SU-DHL-6 (cell line): Measurements from ENCODE around the gene ARMC8.

Experiments used
- H2AFZ ChIP-seq: fragments of 200-600 bp; sonication (generic); 2 replicates; pipeline ENCODE4 v1.6.1; 2014; ENCODE audit warnings: low read depth, mild to moderate bottlenecking, moderate library complexity, mixed read lengths, antibody characterized with exemption, low read length; ENCODE audit not compliant: severe bottlenecking
- H3F3A ChIP-seq: fragments of 200-600 bp; shearing (Covaris generic); 2 replicates; pipeline ENCODE4 v1.6.0; 2016; ENCODE audit warnings: antibody characterized with exemption, mild to moderate bottlenecking; ENCODE audit not compliant: insufficient read depth
- H3K27ac ChIP-seq: fragments of 200-600 bp; sonication (generic); 2 replicates; pipeline ENCODE4 v1.5.1; 2016; ENCODE audit warnings: low read depth, mild to moderate bottlenecking, low read length, moderate library complexity, mixed read lengths
- H3K27me3 ChIP-seq: fragments of 200-600 bp; sonication (generic), shearing (Covaris generic); 2 replicates; pipeline ENCODE4 v1.6.0; 2014; ENCODE audit warnings: mild to moderate bottlenecking, low read length
- H3K36me3 ChIP-seq: fragments of 200-600 bp; sonication (generic); 2 replicates; pipeline ENCODE4 v1.6.1; 2014; ENCODE audit warnings: mild to moderate bottlenecking, low read length, mixed read lengths
- H3K4me2 ChIP-seq: fragments of 300-600, 200-600 bp; shearing (Covaris generic), sonication (generic); 2 replicates; pipeline ENCODE4 v1.6.0; 2014; ENCODE audit warnings: low read length, low read depth, mild to moderate bottlenecking; ENCODE audit not compliant: poor library complexity, severe bottlenecking
- H3K4me3 ChIP-seq: fragments of 200-600 bp; sonication (generic); 2 replicates; pipeline ENCODE4 v1.5.1; 2014; ENCODE audit warnings: antibody characterized with exemption, low read length, mild to moderate bottlenecking, mixed read lengths; ENCODE audit not compliant: insufficient read depth, poor library complexity, severe bottlenecking
- H3K79me2 ChIP-seq: fragments of 200-600 bp; sonication (generic); 2 replicates; pipeline ENCODE4 v1.6.1; 2014; ENCODE audit warnings: mild to moderate bottlenecking, low read length, moderate library complexity; ENCODE audit not compliant: insufficient read depth
- H3K9ac ChIP-seq: fragments of 200-600 bp; sonication (generic); 2 replicates; pipeline ENCODE4 v1.7.0; 2014; ENCODE audit warnings: mild to moderate bottlenecking, low read length
- H3K9me2 ChIP-seq: fragments of 200-600 bp; sonication (generic); replicated peaks from 2 replicates; pipeline ENCODE4 v1.6.1; 2014; ENCODE audit warnings: low read length; ENCODE audit not compliant: insufficient read depth
- H3K9me3 ChIP-seq: fragments of 200-600 bp; sonication (generic); 2 replicates; pipeline ENCODE4 v1.6.1; 2014; ENCODE audit warnings: low read length, mixed read lengths; ENCODE audit not compliant: insufficient read depth
- H4K20me1 ChIP-seq: fragments of 200-600 bp; sonication (generic); 2 replicates; pipeline ENCODE4 v1.6.1; 2014; ENCODE audit warnings: low read depth, mild to moderate bottlenecking, antibody characterized with exemption, low read length, moderate library complexity, mixed read lengths
- CTCF ChIP-seq: fragments of 200-600 bp; sonication (generic); IDR thresholded peaks from one replicate; pipeline ENCODE4 v1.5.1; 2017; ENCODE audit warnings: antibody characterized with exemption, mild to moderate bottlenecking, low read length, moderate library complexity; ENCODE audit not compliant: insufficient read depth, poor library complexity, severe bottlenecking
- EZH2phosphoT487 ChIP-seq: fragments of 200-600 bp; sonication (generic), shearing (Covaris generic); conservative IDR thresholded peaks from 2 replicates; pipeline ENCODE4 v1.6.1; 2018; ENCODE audit warnings: mild to moderate bottlenecking, antibody characterized with exemption, low read length, moderate library complexity, mixed read lengths

The ARMC8 gene

GRCh38 chr3:138202945-138203701 lies 16.0 kb downstream of the ARMC8 start:
- Histone ChIP-seq H4K20me1 (peaks cover 30% of the 10 kb centered on the region), H3K36me3 (no peaks in the 10 kb centered on the region), H3F3A (no peaks in the 10 kb centered on the region), H3K4me3 (no peak overlapping the region), H3K27me3 (no peaks in the 10 kb centered on the region), H3K9ac (no peak overlapping the region), H3K4me2 (no peak overlapping the region), H3K27ac (no peak overlapping the region), H3K79me2 (peaks cover 99% of the 10 kb centered on the region), H2AFZ (no peak overlapping the region), H3K9me3 (no peaks in the 10 kb centered on the region), H3K9me2 (no peaks in the 10 kb centered on the region)
- no peak for TF ChIP-seq EZH2phosphoT487
- TF ChIP-seq CTCF: no peak

GRCh38 chr3:138203938-138204337 lies 16.8 kb downstream of the ARMC8 start:
- no peak for TF ChIP-seq EZH2phosphoT487
- TF ChIP-seq CTCF: no peak

GRCh38 chr3:138205527-138205926 lies 18.4 kb downstream of the ARMC8 start:
- TF ChIP-seq CTCF: no peak
- TF ChIP-seq EZH2phosphoT487: no peak
- peaks cover 100% of the 10 kb centered on the region for H3K79me2 ChIP-seq
- no peaks in the 10 kb centered on the region for H3K27me3 ChIP-seq
- no peak overlapping the region for H3K9ac ChIP-seq
- H2AFZ ChIP-seq: no peak overlapping the region
- no peak overlapping the region for H3K27ac ChIP-seq
- no peaks in the 10 kb centered on the region for H3K9me2 ChIP-seq
- no peaks in the 10 kb centered on the region for H3K9me3 ChIP-seq
- H4K20me1 ChIP-seq: peaks cover 36% of the 10 kb centered on the region
- no peaks in the 10 kb centered on the region for H3K36me3 ChIP-seq
- no peak overlapping the region for H3K4me2 ChIP-seq
- no peaks in the 10 kb centered on the region for H3F3A ChIP-seq
- no peak overlapping the region for H3K4me3 ChIP-seq

More at GRCh38 chr3:138203938-138204337, 16.8 kb downstream of the ARMC8 start:
- peaks cover 30% of the 10 kb centered on the region for H4K20me1 ChIP-seq
- H3K27me3 ChIP-seq: no peaks in the 10 kb centered on the region
- H3K9me3 ChIP-seq: no peaks in the 10 kb centered on the region
- H3K4me3 ChIP-seq: no peak overlapping the region
- no peaks in the 10 kb centered on the region for H3K9me2 ChIP-seq
- no peaks in the 10 kb centered on the region for H3F3A ChIP-seq
- H3K9ac ChIP-seq: no peak overlapping the region
- peaks cover 100% of the 10 kb centered on the region for H3K79me2 ChIP-seq
- H2AFZ ChIP-seq: no peak overlapping the region
- no peaks in the 10 kb centered on the region for H3K36me3 ChIP-seq
- no peak overlapping the region for H3K4me2 ChIP-seq
- H3K27ac ChIP-seq: no peak overlapping the region
